Measurements from ENCODE around the gene ACIN1.

ACIN1 gene

GRCh38 chr14:23121361-23121771 lies 26.4 kb upstream of the ACIN1 start:
- H3K9ac ChIP-seq (ENCODE audit: low read length), result no peak overlapping the region
- H3K27me3 ChIP-seq (ENCODE audit: control insufficient read depth, insufficient read depth, low read length), result peaks cover 4% of the 10 kb centered on the region
- no peaks in the 10 kb centered on the region for H3K36me3 ChIP-seq (ENCODE audit: control insufficient read depth, insufficient read depth, low read length)
- H3K4me3 ChIP-seq (ENCODE audit: low read length), result no peak overlapping the region
- H3K9me3 ChIP-seq (ENCODE audit: control insufficient read depth, low read length), result no peaks in the 10 kb centered on the region
- peaks cover 23% of the 10 kb centered on the region for H3K4me1 ChIP-seq (ENCODE audit: control insufficient read depth, insufficient read depth, low read length)

DNA sequence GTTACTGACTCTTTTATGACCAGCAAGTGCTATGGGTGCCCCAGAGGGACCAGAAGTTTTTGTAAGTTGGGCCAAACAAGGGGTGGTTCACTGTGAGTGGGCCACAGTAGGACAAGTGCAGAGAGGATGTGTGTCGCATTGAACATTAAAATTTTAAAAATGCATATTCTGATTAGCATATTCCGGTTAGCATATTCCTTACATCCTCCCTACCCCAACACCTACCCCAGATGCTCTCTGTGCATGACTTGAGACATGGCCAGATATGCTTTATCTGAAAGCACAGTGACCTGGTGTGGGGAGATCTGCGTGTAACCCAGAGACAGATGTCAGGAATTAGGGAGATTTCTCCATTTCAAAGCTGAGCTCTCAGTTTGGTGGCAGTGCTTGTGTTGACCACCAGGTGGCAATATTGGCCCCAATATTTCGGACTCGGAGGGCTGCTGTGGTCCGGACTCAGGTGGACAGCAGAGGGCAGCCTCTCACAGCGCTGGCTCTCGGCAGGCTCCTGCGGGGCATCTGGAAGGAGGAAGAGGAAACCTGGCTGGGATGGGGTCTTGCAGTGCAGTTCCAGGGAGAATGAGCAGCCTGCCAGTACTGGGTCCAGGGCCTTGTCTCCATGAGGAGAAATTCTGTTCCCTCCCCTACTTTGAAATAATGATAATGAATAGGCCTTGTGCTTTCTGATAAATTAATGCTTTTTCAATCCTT lies 25.8 kb upstream of the ACIN1 start:
- H3K9ac ChIP-seq (ENCODE audit: low read length), result no peak overlapping the region
- H3K27me3 ChIP-seq (ENCODE audit: control insufficient read depth, insufficient read depth, low read length), result peaks cover 4% of the 10 kb centered on the region
- peaks cover 23% of the 10 kb centered on the region for H3K4me1 ChIP-seq (ENCODE audit: control insufficient read depth, insufficient read depth, low read length)
- H3K9me3 ChIP-seq (ENCODE audit: control insufficient read depth, low read length), result no peaks in the 10 kb centered on the region
- no peaks in the 10 kb centered on the region for H3K36me3 ChIP-seq (ENCODE audit: control insufficient read depth, insufficient read depth, low read length)
- no peak overlapping the region for H3K4me3 ChIP-seq (ENCODE audit: low read length)

GRCh38 chr14:23119363-23120327 lies 24.7 kb upstream of the ACIN1 start:
- no peaks in the 10 kb centered on the region for H3K36me3 ChIP-seq (ENCODE audit: control insufficient read depth, insufficient read depth, low read length)
- H3K9me3 ChIP-seq (ENCODE audit: control insufficient read depth, low read length), result no peaks in the 10 kb centered on the region
- peaks cover 23% of the 10 kb centered on the region for H3K4me1 ChIP-seq (ENCODE audit: control insufficient read depth, insufficient read depth, low read length)
- H3K27me3 ChIP-seq (ENCODE audit: control insufficient read depth, insufficient read depth, low read length), result peaks cover 7% of the 10 kb centered on the region
- H3K9ac ChIP-seq (ENCODE audit: low read length), result no peak overlapping the region
- H3K4me3 ChIP-seq (ENCODE audit: low read length), result no peak overlapping the region

DNA sequence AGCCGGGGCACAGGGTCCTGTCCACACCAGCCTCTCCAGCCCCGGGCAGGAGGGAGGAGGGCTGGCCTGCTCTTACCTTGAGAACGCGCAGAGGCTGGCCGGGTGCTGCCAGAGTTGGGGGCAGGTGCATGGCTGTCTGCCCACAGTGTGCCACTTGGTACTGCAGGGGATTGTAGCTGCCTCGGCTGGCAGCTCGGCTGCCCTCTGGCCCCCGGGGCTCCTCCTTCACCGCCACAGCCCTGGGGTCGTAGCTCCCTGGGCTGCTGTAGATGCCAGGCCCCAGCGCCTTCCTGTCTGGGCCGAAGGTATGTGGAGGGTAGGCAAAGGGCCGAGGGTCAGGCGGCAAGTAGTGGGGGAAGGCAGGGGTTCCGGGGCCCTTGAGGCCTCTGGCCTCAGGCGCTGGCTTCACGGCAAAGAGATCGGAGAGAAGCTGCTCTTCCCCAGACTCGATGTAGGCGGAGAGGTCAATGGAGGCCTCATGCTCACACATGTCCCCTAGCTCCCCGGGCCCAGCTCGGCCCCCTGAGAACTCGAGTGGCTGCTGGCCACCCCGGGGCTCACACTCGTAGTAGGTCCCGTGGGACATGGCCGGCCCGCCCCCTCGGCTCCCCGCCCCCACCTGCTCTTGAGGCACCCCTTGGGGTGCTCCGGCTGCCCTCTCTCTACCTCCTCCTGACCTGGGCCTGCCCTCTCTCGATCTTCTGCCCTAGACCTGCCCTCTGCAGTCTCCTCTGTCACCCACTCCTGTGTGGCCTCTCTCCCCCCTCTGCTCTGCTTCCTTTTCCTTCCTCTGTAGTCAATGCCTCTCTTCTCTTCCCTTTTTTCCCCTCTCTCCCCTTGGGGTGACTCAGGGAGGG lies 23.8 kb upstream of the ACIN1 start, which contains the start of gene CEBPE:
Gene CEBPE (minus strand): TSS at position 750 of the 857 bp plus-strand sequence. CDS start 164 bp downstream, at position 586.
- peaks cover 19% of the 10 kb centered on the region for H3K4me1 ChIP-seq (ENCODE audit: control insufficient read depth, insufficient read depth, low read length)
- peaks cover 16% of the 10 kb centered on the region for H3K27me3 ChIP-seq (ENCODE audit: control insufficient read depth, insufficient read depth, low read length)
- no peaks in the 10 kb centered on the region for H3K36me3 ChIP-seq (ENCODE audit: control insufficient read depth, insufficient read depth, low read length)
- H3K4me3 ChIP-seq (ENCODE audit: low read length), result no peak within 1 kb of the TSS
- no peaks in the 10 kb centered on the region for H3K9me3 ChIP-seq (ENCODE audit: control insufficient read depth, low read length)
- H3K9ac ChIP-seq (ENCODE audit: low read length), result no peak within 1 kb of the TSS

- H3K4me1 ChIP-seq (ENCODE audit: control insufficient read depth, insufficient read depth, low read length), result peaks cover 14% of the 10 kb centered on the region
- no peak overlapping the region for H3K9ac ChIP-seq (ENCODE audit: low read length)
- no peaks in the 10 kb centered on the region for H3K36me3 ChIP-seq (ENCODE audit: control insufficient read depth, insufficient read depth, low read length)
- H3K9me3 ChIP-seq (ENCODE audit: control insufficient read depth, low read length), result no peaks in the 10 kb centered on the region
- H3K27me3 ChIP-seq (ENCODE audit: control insufficient read depth, insufficient read depth, low read length), result peaks cover 22% of the 10 kb centered on the region
- no peak overlapping the region for H3K4me3 ChIP-seq (ENCODE audit: low read length)
These were observed 22.6 kb upstream of the ACIN1 start for GRCh38 chr14:23117371-23118020.

GRCh38 chr14:23115918-23116317 lies 21.0 kb upstream of the ACIN1 start:
- peaks cover 34% of the 10 kb centered on the region for H3K27me3 ChIP-seq (ENCODE audit: control insufficient read depth, insufficient read depth, low read length)
- no peak overlapping the region for H3K4me3 ChIP-seq (ENCODE audit: low read length)
- H3K36me3 ChIP-seq (ENCODE audit: control insufficient read depth, insufficient read depth, low read length), result no peaks in the 10 kb centered on the region
- H3K4me1 ChIP-seq (ENCODE audit: control insufficient read depth, insufficient read depth, low read length), result peaks cover 5% of the 10 kb centered on the region
- H3K9ac ChIP-seq (ENCODE audit: low read length), result no peak overlapping the region
- no peaks in the 10 kb centered on the region for H3K9me3 ChIP-seq (ENCODE audit: control insufficient read depth, low read length)

DNA sequence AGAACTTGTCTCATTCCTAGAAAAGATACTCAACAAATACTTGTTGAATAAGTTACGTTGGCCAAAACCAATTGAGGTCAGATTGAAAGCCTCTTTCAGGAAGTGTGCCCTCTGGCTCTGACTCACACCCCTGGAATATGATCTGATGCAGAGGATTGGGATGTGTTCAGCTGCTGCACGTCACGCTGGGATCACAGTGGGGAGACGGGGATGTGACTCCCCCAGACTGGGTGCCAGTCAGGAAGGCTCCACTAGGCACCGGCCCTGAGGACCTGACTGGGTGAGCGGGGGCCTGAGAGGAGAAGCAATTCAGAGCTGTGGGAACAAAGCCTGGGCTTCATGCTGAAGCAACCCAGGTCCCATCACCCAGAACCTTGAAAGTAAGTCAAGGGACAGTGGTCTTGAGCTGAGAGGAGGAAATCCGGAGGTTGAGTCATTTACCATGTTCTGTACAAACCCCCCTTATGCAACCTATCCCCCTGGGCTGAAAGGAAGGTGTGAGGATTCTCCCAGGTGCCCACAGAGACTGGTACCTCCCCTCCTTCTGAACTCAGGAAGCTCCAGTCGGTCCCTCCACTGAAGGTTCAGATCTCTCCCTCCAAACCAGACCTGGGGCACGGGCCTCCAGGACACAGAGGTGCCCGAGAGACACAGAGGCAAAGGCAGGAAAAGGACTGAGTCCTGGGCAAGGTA lies 20.2 kb upstream of the ACIN1 start:
- Histone ChIP-seq H3K36me3 (ENCODE audit: control insufficient read depth, insufficient read depth, low read length) (no peaks in the 10 kb centered on the region), H3K27me3 (ENCODE audit: control insufficient read depth, insufficient read depth, low read length) (peaks cover 35% of the 10 kb centered on the region), H3K4me1 (ENCODE audit: control insufficient read depth, insufficient read depth, low read length) (peaks cover 4% of the 10 kb centered on the region), H3K4me3 (ENCODE audit: low read length) (no peak overlapping the region), H3K9ac (ENCODE audit: low read length) (no peak overlapping the region), H3K9me3 (ENCODE audit: control insufficient read depth, low read length) (no peaks in the 10 kb centered on the region)

- Histone ChIP-seq H3K4me1 (ENCODE audit: control insufficient read depth, insufficient read depth, low read length) (peaks cover 4% of the 10 kb centered on the region), H3K4me3 (ENCODE audit: low read length) (no peak overlapping the region), H3K9ac (ENCODE audit: low read length) (no peak overlapping the region), H3K9me3 (ENCODE audit: control insufficient read depth, low read length) (no peaks in the 10 kb centered on the region), H3K27me3 (ENCODE audit: control insufficient read depth, insufficient read depth, low read length) (peaks cover 36% of the 10 kb centered on the region), H3K36me3 (ENCODE audit: control insufficient read depth, insufficient read depth, low read length) (no peaks in the 10 kb centered on the region)
These were observed 19.7 kb upstream of the ACIN1 start for GRCh38 chr14:23114669-23115038.

DNA sequence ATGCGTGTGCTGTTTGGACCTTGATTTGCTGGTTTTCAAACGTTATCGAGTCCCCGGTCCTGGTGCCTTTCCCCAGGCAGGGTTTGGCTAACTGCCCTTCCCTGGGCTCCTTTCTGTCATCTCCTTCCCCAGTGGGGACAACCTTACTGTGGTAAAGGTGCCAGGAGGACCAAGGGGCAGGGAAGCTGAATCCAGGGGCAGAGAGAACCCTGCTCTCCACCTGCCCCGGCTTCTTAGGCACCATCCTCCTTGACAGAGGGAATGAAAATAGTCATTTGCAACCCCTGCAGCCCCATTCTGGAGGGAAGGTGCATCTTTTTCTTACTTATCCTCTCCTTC lies 19.2 kb upstream of the ACIN1 start:
- H3K9me3 ChIP-seq (ENCODE audit: control insufficient read depth, low read length), result no peaks in the 10 kb centered on the region
- no peak overlapping the region for H3K4me3 ChIP-seq (ENCODE audit: low read length)
- peaks cover 4% of the 10 kb centered on the region for H3K4me1 ChIP-seq (ENCODE audit: control insufficient read depth, insufficient read depth, low read length)
- no peaks in the 10 kb centered on the region for H3K36me3 ChIP-seq (ENCODE audit: control insufficient read depth, insufficient read depth, low read length)
- no peak overlapping the region for H3K9ac ChIP-seq (ENCODE audit: low read length)
- peaks cover 39% of the 10 kb centered on the region for H3K27me3 ChIP-seq (ENCODE audit: control insufficient read depth, insufficient read depth, low read length)

DNA sequence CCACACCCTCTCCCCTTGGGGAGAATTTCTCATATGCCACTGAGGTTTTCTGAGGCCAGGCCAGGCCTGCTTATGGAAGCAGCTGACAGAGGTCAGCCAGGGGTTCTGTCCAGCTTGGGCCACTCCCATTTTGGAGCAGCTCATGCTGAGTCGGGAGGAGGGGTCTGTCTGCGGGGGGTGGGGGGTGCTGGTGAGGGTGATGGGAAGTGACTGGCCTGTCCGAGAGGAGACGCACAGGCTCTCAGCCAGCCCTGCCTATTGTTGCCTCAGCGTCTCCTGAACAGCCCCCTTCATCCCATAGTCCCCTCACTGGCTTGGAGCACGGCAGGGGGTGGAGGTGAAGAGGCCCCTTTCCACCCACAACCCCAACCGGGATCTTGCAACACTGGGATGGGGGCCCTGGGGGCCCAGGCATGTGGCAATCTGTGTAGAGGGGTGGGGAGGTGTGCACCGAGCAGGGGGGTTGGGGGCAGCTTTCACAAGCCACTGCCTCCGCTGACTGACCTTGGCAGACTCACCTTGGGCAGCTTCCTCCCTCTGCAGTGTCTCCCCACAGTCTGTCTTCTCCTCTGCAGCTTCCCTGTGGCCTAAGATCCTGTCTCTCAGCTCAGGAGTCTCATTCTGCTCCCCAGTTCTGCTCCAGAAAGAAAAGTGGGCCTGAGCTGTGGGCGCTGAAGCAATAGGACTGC lies 18.6 kb upstream of the ACIN1 start:
- Histone ChIP-seq H3K4me1 (ENCODE audit: control insufficient read depth, insufficient read depth, low read length) (peaks cover 4% of the 10 kb centered on the region), H3K36me3 (ENCODE audit: control insufficient read depth, insufficient read depth, low read length) (no peaks in the 10 kb centered on the region), H3K9ac (ENCODE audit: low read length) (no peak overlapping the region), H3K27me3 (ENCODE audit: control insufficient read depth, insufficient read depth, low read length) (peaks cover 39% of the 10 kb centered on the region), H3K4me3 (ENCODE audit: low read length) (no peak overlapping the region), H3K9me3 (ENCODE audit: control insufficient read depth, low read length) (no peaks in the 10 kb centered on the region)

Data from mucosa of stomach (tissue), 1 donor.